H4 (cell line): ENCODE data around the gene TUBGCP6. TPM values are rescaled to one million over a fixed set of nuclear protein-coding genes. Genes with fewer than 3 reads are reported as not detected.
"Not testable (repeated sequence)": the region's sequence is repeated elsewhere in the genome, so short reads cannot be mapped to it uniquely, and the experiment has no call there.

Experiments used
- DNase-seq: peaks from one replicate; pipeline ENCODE4 v3.0.0-alpha.2; 2015; ENCODE audit warnings: low spot score
- total RNA-seq: library from RNA; depleted of rRNA; stranded (reverse); fragments of >200 nt; shearing (Covaris generic); gene quantifications from 2 replicates; pipeline ENCODE4 v1.2.3, GENCODE V29; 2014

TUBGCP6 gene
- total RNA-seq, 1 experiment from 2014 or later, result 4.9 TPM

DNA sequence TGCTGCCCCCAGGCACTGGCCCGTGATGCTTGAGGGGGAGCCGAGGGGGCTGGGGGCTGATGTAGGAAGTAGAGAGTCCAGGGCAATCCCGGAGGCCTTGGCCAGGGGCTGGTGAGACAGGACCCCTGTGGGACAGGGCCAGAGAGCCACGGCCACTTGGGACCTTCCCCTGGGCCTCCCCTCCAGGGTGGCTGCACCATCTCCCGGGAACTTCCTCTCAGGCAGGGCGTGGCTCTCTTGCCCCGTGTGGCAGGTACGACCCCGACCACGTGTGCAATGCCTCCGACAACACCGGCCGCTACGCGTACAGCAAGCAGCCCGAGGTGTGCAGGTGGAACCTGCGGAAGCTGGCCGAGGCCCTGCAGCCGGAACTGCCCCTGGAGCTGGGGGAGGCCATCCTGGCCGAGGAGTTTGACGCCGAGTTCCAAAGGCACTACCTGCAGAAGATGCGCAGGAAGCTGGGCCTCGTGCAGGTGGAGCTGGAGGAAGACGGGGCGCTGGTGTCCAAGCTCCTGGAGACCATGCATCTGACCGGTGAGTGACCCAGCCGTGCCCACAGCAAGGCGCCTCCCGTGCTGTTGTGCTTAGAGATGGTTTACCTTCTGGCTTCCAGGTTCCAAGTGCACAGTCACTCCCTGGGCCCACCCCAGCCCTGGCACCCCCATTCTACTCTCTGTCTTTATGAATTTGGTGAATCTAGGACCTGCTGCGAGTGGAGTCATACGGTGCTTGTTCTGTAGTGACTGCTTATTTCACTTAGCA is 34.3 kb downstream of the TUBGCP6 start:
- no peak for DNase-seq

DNA sequence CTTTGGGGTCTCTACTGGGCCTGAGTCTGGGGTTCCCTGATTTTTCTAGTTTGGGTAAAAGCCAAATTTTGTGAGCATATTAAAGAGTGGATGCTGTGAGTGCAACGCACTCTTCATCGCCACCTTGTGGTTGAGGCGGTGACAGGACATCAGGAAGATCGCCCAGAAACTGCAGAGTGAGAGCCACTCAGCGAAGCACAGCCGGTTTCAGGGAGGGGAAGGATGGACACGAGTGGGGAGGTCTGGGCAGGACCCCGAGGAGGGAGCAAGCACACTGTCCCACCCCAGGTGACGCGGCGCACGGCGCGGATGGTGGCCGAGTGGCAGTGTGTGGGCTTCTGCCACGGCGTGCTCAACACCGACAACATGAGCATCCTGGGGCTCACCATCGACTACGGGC is 34.9 kb downstream of the TUBGCP6 start:
- DNase-seq, result peak; percentile 58

DNA sequence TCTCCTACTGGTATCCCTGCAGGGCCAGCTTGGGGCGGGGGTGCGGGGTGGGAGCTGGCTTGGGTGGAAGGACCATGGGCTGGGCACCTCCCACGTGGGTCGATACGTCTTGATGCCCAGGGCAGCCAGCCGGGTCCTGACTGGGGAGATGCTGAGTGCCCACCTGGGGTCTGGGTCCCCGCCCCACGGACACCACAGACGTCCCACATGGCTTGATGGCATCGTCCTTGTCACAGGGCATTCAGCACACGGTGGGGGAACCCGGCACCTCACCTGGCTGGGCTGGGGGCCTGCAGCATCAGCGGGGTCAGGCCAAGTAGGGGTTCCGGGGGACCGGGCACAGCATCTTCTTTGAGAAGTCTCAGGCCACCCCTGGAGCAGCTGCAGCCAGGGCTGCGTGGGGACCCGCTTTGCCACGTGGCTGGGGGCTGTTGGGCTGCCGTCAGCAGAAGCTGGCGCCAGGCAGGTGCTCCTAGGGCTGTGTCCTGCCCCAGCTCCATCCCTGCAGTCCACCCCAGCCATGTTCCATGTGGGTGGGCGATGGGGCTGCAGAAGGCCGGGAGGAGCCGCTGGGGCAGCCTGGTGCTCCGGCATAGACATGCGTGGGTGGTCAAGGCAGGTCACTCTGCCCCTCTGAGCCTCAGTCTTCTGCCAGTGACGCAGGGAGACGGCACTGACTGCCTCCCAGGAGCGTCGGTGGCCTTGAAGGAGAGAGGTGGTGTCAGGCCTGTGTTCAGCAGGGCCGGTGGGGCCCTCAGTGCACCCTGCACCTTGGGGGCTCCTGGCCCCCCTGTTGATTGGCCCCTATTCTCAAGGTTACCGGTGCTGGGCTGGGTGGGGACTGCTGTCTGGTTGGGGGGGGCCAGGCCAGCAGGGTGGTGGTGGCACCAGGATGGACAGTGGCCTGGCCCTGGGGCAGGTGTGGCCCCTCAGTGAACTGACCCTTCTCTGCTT is 35.6 kb downstream of the TUBGCP6 start:
- DNase-seq, result no peak

DNA sequence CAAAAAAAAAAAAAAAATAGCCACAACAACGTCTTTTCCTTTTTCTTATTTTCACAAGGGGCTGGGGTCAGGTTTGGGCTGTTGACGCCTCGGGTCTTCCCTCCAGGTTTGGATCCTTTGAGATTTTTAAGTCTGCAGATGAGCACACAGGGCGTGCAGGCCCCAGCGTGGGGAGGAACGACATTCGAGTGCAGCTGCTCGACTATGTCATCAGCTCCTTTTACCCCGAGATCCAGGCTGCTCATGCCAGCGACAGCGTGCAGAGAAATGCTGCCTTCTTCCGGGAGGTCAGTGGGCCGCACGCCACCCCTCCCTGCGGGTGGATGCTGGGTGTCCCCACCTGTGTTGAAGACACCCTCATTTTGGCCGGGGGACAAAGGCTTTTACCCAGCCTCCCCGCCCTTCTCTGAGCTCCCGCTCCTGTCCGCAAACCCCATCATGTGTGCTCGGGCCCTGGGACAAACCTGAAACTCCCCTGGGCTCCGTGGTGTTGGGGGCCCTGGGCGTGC is 36.3 kb downstream of the TUBGCP6 start:
- no peak for DNase-seq

DNA sequence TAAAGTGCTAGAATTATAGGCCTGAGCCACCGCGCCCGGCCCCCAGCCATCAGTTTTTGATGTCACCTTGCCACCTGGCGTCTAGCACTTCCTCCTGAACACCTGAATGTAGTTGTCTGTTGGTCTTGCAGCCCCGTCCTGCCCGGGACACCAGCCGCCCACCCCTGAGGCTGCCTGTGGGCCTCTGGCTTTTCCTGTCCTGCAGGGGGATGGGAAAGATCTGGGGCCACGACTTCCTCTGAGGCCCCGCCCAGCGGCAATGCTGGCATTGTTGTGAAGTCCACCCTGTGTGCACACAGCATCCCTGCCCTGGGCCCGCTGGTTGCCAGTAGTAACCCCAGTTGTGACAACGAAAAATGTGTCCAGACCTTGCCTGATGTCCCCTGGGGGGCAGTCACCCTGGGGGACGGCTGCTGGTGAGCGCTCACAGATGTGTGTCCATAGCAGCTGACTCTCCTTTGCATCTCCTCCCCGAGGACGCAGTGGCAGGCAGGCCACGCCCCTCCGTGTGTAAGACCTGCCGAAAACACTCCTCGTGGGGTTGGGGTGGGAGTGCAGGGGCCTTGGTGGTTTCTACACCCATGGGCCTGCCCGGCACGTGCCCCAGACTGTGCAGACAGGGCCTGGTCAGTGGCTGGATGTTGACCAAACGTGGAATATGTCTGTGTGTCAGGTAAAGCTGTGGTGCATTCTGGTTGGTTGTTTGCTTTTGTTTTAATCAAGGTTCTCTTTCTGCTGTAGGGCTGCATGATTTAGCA is 37.3 kb downstream of the TUBGCP6 start:
- DNase-seq, result no peak

DNA sequence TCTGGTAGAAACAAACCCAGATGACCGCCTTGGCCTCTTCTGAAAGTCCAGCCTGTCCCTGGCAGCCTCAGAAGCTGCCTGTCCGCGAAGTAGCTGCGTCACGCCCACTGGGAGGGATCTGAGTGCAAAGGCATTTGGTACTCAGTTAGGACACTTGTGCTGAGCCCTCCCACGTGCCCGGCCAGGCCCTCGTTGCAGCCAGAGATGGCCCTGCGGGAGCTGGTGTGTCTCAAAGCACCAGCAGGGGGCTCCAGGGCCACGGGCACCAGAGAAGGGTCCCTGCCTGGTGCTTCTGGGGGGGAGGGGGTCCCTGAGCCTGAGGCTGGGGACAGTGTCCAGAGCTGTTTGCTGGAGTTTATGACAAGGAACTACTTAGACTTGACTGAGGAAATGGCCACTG is 38.2 kb downstream of the TUBGCP6 start:
- no peak for DNase-seq

DNA sequence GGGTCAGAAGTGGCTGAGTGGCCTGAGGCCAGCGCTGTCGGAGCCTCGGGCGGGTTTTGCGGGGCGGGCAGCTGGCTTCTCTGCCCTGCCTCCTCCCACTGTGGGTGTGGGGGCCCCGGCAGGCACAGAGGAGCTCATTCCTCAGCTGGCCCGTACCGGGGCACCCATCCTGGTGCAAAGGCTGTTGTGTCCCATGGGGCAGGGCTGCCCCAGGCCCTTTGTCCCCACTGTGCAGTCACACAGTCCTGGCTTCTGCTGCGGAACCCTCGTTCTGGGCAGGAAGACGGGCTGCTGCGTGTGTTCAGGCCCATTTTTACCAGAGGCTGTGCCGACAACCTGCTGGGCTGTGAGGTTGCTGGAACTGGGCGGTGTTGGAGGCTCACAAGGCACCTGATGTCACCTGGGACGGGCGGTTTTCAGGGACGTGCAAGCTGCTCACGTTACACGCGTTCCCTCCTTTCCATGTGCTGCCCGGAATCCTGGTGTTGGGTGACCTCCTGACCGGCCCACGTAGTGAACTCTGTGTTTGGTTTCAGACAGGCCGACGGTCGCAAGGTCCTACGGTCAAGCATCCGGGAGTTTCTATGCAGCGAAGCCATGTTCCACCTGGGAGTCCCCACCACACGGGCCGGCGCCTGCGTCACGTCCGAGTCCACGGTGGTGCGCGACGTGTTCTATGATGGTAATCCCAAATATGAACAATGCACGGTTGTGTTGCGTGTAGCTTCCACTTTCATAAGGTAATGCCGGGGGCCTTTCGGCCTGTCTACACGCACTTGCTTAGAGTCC is 38.8 kb downstream of the TUBGCP6 start:
- DNase-seq, result no peak

DNA sequence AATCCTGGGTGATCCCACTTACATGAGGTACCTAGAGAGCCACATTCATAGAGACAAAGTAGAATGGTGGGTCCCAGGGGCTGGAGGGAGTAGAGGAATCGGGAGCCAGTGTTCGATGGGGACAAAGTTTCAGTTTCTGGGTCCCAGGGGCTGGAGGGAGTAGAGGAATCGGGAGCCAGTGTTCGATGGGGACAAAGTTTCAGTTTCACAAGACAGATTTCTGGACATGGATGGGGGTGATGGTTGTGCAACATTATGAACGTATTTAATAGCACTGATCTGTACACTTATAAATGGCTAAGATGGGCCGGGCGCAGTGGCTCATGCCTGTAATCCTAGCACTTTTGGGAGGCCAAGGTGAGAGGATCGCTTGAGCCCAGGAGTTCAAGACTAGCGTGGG is 39.8 kb downstream of the TUBGCP6 start:
- not testable (repeated sequence) for DNase-seq

GRCh38 chr22:50204571-50204970 is 40.3 kb downstream of the TUBGCP6 start:
- DNase-seq, result no peak

- no peak for DNase-seq
Measured at GRCh38 chr22:50203288-50203687, 41.5 kb downstream of the TUBGCP6 start.

DNA sequence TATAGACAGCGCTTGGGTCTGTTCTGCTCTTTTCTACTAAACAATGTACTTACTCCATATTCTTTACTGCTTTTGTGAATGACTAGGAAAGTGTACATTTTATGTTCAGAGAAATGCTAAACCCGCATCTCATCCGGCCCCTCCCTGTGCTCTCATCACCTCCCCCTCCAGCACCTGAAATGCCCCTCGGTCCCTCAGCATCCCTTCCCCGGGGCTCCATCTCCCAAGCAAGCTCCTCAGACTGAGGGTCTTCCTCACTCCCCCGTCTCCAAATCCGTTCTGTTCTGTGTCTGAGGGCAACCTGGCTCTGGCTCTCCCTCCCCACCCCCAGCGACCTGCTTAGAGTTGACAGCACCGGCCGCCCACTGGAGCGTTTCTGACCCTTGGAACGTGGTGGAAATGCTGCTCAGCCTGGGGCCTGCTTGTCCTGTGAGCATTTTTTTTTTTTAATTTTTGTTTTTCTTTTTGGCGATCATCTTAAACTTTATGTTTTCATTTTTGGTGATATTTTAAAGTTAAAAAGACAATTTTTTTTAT is 42.6 kb downstream of the TUBGCP6 start:
- DNase-seq, result no peak

DNA sequence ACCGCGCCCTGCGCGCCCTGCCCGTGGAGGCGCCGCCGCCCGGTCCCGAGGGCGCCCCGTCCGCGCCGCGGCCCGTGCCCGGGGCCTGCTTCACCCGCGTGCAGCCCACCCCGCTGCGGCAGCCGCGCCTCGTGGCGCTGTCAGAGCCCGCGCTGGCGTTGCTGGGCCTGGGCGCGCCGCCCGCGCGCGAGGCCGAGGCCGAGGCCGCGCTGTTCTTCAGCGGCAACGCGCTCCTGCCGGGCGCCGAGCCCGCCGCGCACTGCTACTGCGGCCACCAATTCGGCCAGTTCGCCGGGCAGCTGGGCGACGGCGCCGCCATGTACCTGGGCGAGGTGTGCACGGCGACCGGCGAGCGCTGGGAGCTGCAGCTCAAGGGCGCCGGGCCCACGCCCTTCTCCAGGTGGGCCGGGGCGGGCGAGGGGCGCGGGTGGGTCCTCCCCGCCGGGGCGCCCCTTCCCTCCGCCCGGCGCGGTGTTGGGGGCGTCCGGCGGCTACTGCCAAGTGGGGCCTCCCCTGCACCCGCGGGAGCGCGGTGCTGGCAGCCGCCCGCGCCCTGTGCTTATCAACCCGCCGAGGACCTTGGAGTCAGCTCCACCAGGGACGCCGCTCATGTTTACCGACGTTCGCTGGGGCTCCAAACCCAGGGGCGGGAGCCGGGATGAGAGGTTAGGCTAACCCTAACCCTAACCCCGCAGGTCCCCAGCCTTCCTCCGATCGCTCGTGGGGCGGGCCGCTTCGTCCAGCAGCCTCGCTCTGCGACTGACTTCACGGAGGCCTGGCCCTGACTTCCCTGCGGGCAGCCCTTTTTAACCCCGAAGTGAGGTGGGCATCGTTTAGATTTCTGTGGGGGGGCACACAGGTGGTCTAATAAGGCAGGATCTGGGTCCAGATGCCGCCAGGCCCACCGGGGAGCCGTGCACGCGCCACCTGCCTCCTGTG is 43.4 kb downstream of the TUBGCP6 start:
- DNase-seq, result no peak

GRCh38 chr22:50200461-50201190 is 44.2 kb downstream of the TUBGCP6 start, which contains the start of gene SELENOO:
Gene SELENOO, plus strand, starts transcription at chr22:50201011. Its CDS starts 26 bp downstream, at chr22:50201037.
- DNase-seq, result peak; percentile 61

GRCh38 chr22:50199829-50200460 is 44.9 kb downstream of the TUBGCP6 start:
- no peak for DNase-seq

GRCh38 chr22:50199251-50199721 is 45.5 kb downstream of the TUBGCP6 start:
- DNase-seq, result no peak

DNA sequence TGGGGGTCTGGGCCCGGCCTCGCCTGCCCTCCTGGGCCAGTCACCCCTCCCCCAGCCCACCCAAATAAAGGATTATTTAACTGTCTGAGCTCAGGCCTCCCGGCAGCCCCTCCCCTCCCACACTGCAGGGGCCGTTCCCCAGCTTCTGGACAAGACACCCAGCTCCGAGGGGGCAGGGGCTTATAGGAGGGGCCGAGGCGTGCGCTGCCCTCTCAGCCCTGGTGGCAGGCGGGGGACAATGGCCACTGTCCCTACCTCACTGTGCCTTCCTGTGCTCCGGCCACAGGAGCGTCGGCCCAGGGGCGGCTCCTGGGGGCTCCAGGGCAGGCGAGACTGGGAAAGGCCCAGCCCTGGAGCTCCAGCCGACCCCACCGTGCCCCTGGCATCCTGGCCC is 46.2 kb downstream of the TUBGCP6 start:
- no peak for DNase-seq

GRCh38 chr22:50197856-50198623 is 46.8 kb downstream of the TUBGCP6 start:
- DNase-seq, result no peak
